Measurements from ENCODE around the gene DMAC2.

Gene DMAC2

DNA sequence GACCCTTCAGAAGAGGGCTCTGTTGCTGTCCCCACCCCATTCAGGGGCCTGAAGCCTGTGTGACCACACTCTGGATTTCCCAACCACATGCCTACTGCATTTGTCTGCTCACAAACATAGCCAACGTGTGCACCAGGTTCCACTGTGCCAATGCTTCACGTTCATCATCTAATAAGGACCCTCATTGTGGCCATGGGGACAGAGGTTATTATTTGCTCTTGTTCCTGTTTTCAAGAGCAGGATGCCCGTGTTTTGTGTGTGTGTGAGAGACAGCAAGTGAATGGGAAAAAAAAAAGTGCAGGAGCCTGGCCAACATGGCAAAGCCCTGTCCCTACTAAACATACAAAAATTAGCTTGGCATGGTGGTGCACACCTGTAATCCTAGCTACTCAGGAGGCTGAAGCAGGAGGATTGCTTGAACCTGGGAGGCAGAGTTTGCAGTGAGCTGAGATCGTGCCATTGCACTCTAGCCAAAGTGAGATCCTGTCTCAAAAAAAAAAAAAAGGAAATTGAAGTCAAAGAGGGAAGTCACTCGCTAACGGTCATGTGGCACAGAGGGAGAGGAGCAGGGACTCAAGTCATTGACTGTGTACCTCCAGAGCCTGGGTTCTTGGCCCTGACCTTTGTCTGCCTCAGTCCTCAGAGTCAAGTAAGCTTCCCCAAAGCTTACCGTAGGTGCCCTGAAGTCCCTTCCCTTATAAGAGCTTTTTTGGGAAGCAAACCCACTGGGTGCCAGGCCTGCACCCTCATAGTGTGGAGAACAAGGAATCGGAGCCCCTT lies 19.4 kb downstream of the DMAC2 start:
- Histone ChIP-seq H3K27me3 (ENCODE audit: low read length) (no peaks in the 10 kb centered on the region), H2AFZ (ENCODE audit: low read depth, low read length, severe bottlenecking) (no peak overlapping the region), H3K79me2 (ENCODE audit: insufficient read depth, low read length) (no peaks in the 10 kb centered on the region), H3K9ac (ENCODE audit: low read length) (no peak overlapping the region), H3F3A (ENCODE audit: insufficient read depth) (no peaks in the 10 kb centered on the region), H3K27ac (ENCODE audit: low read depth, low read length) (no peak overlapping the region), H4K20me1 (ENCODE audit: low read depth, low read length) (no peaks in the 10 kb centered on the region), H3K9me2 (replicated peaks; ENCODE audit: insufficient read depth, low read length) (no peaks in the 10 kb centered on the region), H3K36me3 (ENCODE audit: low read length) (no peaks in the 10 kb centered on the region), H3K4me2 (ENCODE audit: low read depth, low read length, poor library complexity, severe bottlenecking) (no peak overlapping the region), H3K9me3 (ENCODE audit: insufficient read depth, low read length) (no peaks in the 10 kb centered on the region), H3K4me3 (ENCODE audit: insufficient read depth, low read length, poor library complexity, severe bottlenecking) (no peak overlapping the region)
- TF ChIP-seq CTCF (IDR thresholded peaks at IDR 0.05; ENCODE audit: insufficient read depth, low read length, poor library complexity, severe bottlenecking) (no peak), EZH2phosphoT487 (conservative IDR thresholded peaks at IDR 0.05; ENCODE audit: low read length) (no peak)

DNA sequence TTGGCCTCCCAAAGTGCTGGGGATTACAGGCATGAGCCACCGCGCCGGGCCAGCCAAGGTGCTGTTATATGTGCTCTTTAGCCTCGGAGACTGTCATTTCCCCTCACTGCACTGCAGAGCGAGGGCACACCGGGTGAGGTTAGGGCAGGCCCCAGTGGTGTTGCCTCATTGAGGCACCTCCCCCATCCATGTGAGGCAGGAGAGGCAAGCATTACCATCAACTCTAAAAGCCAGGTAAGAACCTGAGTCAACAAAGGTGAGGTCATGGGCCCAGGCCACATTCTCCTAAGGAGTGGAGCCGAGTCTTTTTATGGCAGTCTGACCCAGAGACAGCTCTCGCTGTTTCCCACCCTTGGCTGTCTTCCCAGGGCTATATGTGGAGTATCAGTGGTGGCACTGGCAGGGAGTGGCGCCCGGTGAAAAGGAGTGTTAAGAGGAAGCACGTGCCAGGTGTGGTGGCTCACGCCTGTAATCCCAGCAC lies 23.5 kb downstream of the DMAC2 start:
- no peaks in the 10 kb centered on the region for H4K20me1 ChIP-seq (ENCODE audit: low read depth, low read length)
- no peak overlapping the region for H3K4me2 ChIP-seq (ENCODE audit: low read depth, low read length, poor library complexity, severe bottlenecking)
- no peaks in the 10 kb centered on the region for H3K79me2 ChIP-seq (ENCODE audit: insufficient read depth, low read length)
- no peak overlapping the region for H3K9ac ChIP-seq (ENCODE audit: low read length)
- no peaks in the 10 kb centered on the region for H3K36me3 ChIP-seq (ENCODE audit: low read length)
- no peak overlapping the region for H3K4me3 ChIP-seq (ENCODE audit: insufficient read depth, low read length, poor library complexity, severe bottlenecking)
- H2AFZ ChIP-seq (ENCODE audit: low read depth, low read length, severe bottlenecking), result no peak overlapping the region
- no peaks in the 10 kb centered on the region for H3F3A ChIP-seq (ENCODE audit: insufficient read depth)
- H3K27ac ChIP-seq (ENCODE audit: low read depth, low read length), result no peak overlapping the region
- no peaks in the 10 kb centered on the region for H3K27me3 ChIP-seq (ENCODE audit: low read length)
- no peaks in the 10 kb centered on the region for H3K9me3 ChIP-seq (ENCODE audit: insufficient read depth, low read length)
- TF ChIP-seq EZH2phosphoT487 (conservative IDR thresholded peaks at IDR 0.05; ENCODE audit: low read length) (no peak), CTCF (IDR thresholded peaks at IDR 0.05; ENCODE audit: insufficient read depth, low read length, poor library complexity, severe bottlenecking) (no peak)
- no peaks in the 10 kb centered on the region for H3K9me2 ChIP-seq (replicated peaks; ENCODE audit: insufficient read depth, low read length)

GRCh38 chr19:41415154-41415571 lies 24.5 kb downstream of the DMAC2 start:
- H3K4me2 ChIP-seq (ENCODE audit: low read depth, low read length, poor library complexity, severe bottlenecking), result no peak overlapping the region
- no peaks in the 10 kb centered on the region for H3F3A ChIP-seq (ENCODE audit: insufficient read depth)
- no peak overlapping the region for H2AFZ ChIP-seq (ENCODE audit: low read depth, low read length, severe bottlenecking)
- no peak overlapping the region for H3K9ac ChIP-seq (ENCODE audit: low read length)
- no peaks in the 10 kb centered on the region for H3K79me2 ChIP-seq (ENCODE audit: insufficient read depth, low read length)
- H3K27me3 ChIP-seq (ENCODE audit: low read length), result no peaks in the 10 kb centered on the region
- no peak overlapping the region for H3K4me3 ChIP-seq (ENCODE audit: insufficient read depth, low read length, poor library complexity, severe bottlenecking)
- no peaks in the 10 kb centered on the region for H3K9me2 ChIP-seq (replicated peaks; ENCODE audit: insufficient read depth, low read length)
- TF ChIP-seq CTCF (IDR thresholded peaks at IDR 0.05; ENCODE audit: insufficient read depth, low read length, poor library complexity, severe bottlenecking), result no peak
- no peak for TF ChIP-seq EZH2phosphoT487 (conservative IDR thresholded peaks at IDR 0.05; ENCODE audit: low read length)
- H3K27ac ChIP-seq (ENCODE audit: low read depth, low read length), result no peak overlapping the region
- H3K9me3 ChIP-seq (ENCODE audit: insufficient read depth, low read length), result no peaks in the 10 kb centered on the region
- H4K20me1 ChIP-seq (ENCODE audit: low read depth, low read length), result no peaks in the 10 kb centered on the region
- no peaks in the 10 kb centered on the region for H3K36me3 ChIP-seq (ENCODE audit: low read length)
